CD14-positive monocyte (primary cell): ENCODE measurements around the gene LBX2. TPM values are rescaled to one million over a fixed set of nuclear protein-coding genes. Genes with fewer than 3 reads are reported as not detected.

Experiments
- DNase-seq, 3 donors: peaks; one replicate each; pipeline ENCODE4 v3.0.0-alpha.2; 2011 to 2022
- H2AFZ ChIP-seq: 2 replicates; pipeline ENCODE4 v1.6.0; 2012; ENCODE audit warnings: mild to moderate bottlenecking, low read depth, low read length, inconsistent platforms; ENCODE audit not compliant: insufficient read depth, poor library complexity, severe bottlenecking
- H3K27ac ChIP-seq, 2 donors: 1 replicate in 1 of 2; 2 replicates in 1 of 2; pipeline ENCODE4 v1.5.1; 2012 to 2013; ENCODE audit warnings: low read length in 2 of 2, control low read depth in 1 of 2, inconsistent platforms in 1 of 2, low read depth in 1 of 2, mild to moderate bottlenecking in 1 of 2
- H3K27me3 ChIP-seq, 2 donors: one replicate each; pipeline versions ENCODE4 v1.6.0 to v1.6.1; 2011 to 2013; ENCODE audit warnings: low read length in 2 of 2; ENCODE audit not compliant: control insufficient read depth in 2 of 2, insufficient read depth in 2 of 2
- H3K36me3 ChIP-seq, 2 donors: replicated peaks in 1 of 2; 1 replicate in 1 of 2; 2 replicates in 1 of 2; pipeline versions ENCODE4 v1.5.1 to v1.6.1; 2012 to 2013; ENCODE audit warnings: low read length in 2 of 2, control low read depth in 1 of 2, inconsistent platforms in 1 of 2, mild to moderate bottlenecking in 1 of 2; ENCODE audit not compliant: insufficient read depth in 2 of 2, control insufficient read depth in 1 of 2
- H3K4me1 ChIP-seq, 2 donors: 1 replicate in 1 of 2; 2 replicates in 1 of 2; pipeline versions ENCODE4 v1.5.1 to v1.6.1; 2012 to 2013; ENCODE audit warnings: low read length in 2 of 2, control low read depth in 1 of 2, inconsistent platforms in 1 of 2, mild to moderate bottlenecking in 1 of 2, moderate library complexity in 1 of 2; ENCODE audit not compliant: insufficient read depth in 2 of 2, control insufficient read depth in 1 of 2
- H3K4me2 ChIP-seq: replicated peaks from 2 replicates; pipeline ENCODE3; 2012; ENCODE audit warnings: low read length, moderate library complexity, mild to moderate bottlenecking; ENCODE audit not compliant: poor library complexity, severe bottlenecking; ENCODE audit errors: extremely low read depth
- H3K4me3 ChIP-seq, 3 experiments: fragments of 200-600 bp in 1 of 3; sonication (generic) in 1 of 3; replicated peaks in 1 of 3; 1 replicate in 2 of 3; 2 replicates in 1 of 3; pipeline ENCODE4 v1.5.1; 2011 to 2013; ENCODE audit warnings: low read length in 3 of 3, mild to moderate bottlenecking in 3 of 3, control low read depth in 2 of 3, low read depth in 2 of 3, inconsistent platforms in 1 of 3, moderate library complexity in 1 of 3
- H3K79me2 ChIP-seq: 2 replicates; pipeline ENCODE4 v1.6.0; 2012; ENCODE audit warnings: mild to moderate bottlenecking, control low read depth, inconsistent platforms, low read length, moderate library complexity; ENCODE audit not compliant: insufficient read depth
- H3K9ac ChIP-seq: 2 replicates; pipeline ENCODE4 v1.6.0; 2017; ENCODE audit warnings: low read length, mild to moderate bottlenecking; ENCODE audit not compliant: insufficient read depth, poor library complexity, severe bottlenecking
- H3K9me3 ChIP-seq, 2 donors: replicated peaks in 1 of 2; 1 replicate in 1 of 2; 2 replicates in 1 of 2; pipeline versions ENCODE4 v1.5.1 to v1.6.1; 2012 to 2013; ENCODE audit warnings: low read length in 2 of 2, control low read depth in 1 of 2; ENCODE audit not compliant: control insufficient read depth in 1 of 2, insufficient read depth in 1 of 2
- H4K20me1 ChIP-seq: 2 replicates; pipeline ENCODE4 v1.6.0; 2012; ENCODE audit warnings: mild to moderate bottlenecking, low read length, control low read depth, moderate library complexity; ENCODE audit not compliant: insufficient read depth
- H3K27ac Mint-ChIP-seq, 7 donors: one replicate each; pipeline ENCODE4 v1.8.0; 2020; ENCODE audit warnings: mild to moderate bottlenecking in 7 of 7, mixed read lengths in 7 of 7, moderate library complexity in 6 of 7, inconsistent platforms in 2 of 7
- H3K27me3 Mint-ChIP-seq, 3 donors: one replicate each; pipeline ENCODE4 v1.8.0; 2021 to 2022; ENCODE audit warnings: low read depth in 3 of 3, mild to moderate bottlenecking in 3 of 3, mixed read lengths in 3 of 3, moderate library complexity in 3 of 3, inconsistent platforms in 1 of 3
- H3K36me3 Mint-ChIP-seq, 2 donors: one replicate each; pipeline ENCODE4 v1.8.0; 2020; ENCODE audit warnings: mixed read lengths in 2 of 2, inconsistent platforms in 1 of 2, mild to moderate bottlenecking in 1 of 2
- H3K4me1 Mint-ChIP-seq: one replicate; pipeline ENCODE4 v1.8.0; 2020; ENCODE audit warnings: mild to moderate bottlenecking, mixed read lengths
- H3K4me3 Mint-ChIP-seq, 2 donors: one replicate each; pipeline ENCODE4 v1.8.0; 2020; ENCODE audit warnings: mild to moderate bottlenecking in 2 of 2, mixed read lengths in 2 of 2, moderate library complexity in 1 of 2
- H3K9me3 Mint-ChIP-seq, 7 donors: one replicate each; pipeline ENCODE4 v1.8.0; 2020 to 2022; ENCODE audit warnings: mixed read lengths in 7 of 7, mild to moderate bottlenecking in 6 of 7, moderate library complexity in 6 of 7, inconsistent platforms in 2 of 7
- CTCF ChIP-seq: fragments of 200-600 bp; IDR thresholded peaks from one replicate; pipeline ENCODE4 v1.8.0; 2022; ENCODE audit warnings: antibody characterized with exemption, mild to moderate bottlenecking
- WGBS: methylation state at CpG from one replicate; pipeline ENCODE4 v1.1.5; 2013; ENCODE audit warnings: missing lambda C conversion rate; ENCODE audit not compliant: insufficient coverage; 5-methylcytosine and 5-hydroxymethylcytosine counted together
- intact Hi-C, 2 donors: fragments of 100-400 bp; cut with micrococcal nuclease; formaldehyde crosslinking; loops; one replicate each; pipeline versions ENCODE4 v1.15.0 to v1.15.1; 2023
- polyA plus RNA-seq, 3 donors: library from polyadenylated mRNA; depleted of rRNA in 1 of 3; unstranded in 2 of 3; stranded (reverse) in 1 of 3; fragments of 300-500 nt in 2 of 3; fragments of >200 nt in 1 of 3; fragmentation: Illumina TruSeq in 2 of 3; gene quantifications; 1 replicate in 2 of 3; 2 replicates in 1 of 3; pipeline ENCODE4 v1.2.3, GENCODE V29; 2012 to 2021

Gene LBX2
- polyA plus RNA-seq, 3 donors = 0.46 to 0.76 TPM; not detected in 1

- Histone ChIP-seq H3K27me3 (peaks cover 23 to 35% of the 10 kb centered on the region in 2 donors), H4K20me1 (peaks cover 11% of the 10 kb centered on the region), H3K9ac (no peak overlapping the region), H3K4me2 (no peak overlapping the region), H3K27ac (no peak overlapping the region), H2AFZ (no peak overlapping the region), H3K79me2 (peaks cover under 1% of the 10 kb centered on the region), H3K9me3 (peaks cover 0 to 6% of the 10 kb centered on the region in 2 donors), H3K36me3 (peaks cover 11 to 17% of the 10 kb centered on the region in 2 donors), H3K4me1 (peaks cover 5 to 13% of the 10 kb centered on the region in 2 donors), H3K4me3 (no peak overlapping the region)
- no peak for DNase-seq
- Mint-ChIP-seq H3K9me3 (peaks cover 0 to 11% (median 1%) of the 10 kb centered on the region in 7 donors), H3K36me3 (peaks cover 20 to 28% of the 10 kb centered on the region in 2 donors), H3K4me1 (peaks cover 16% of the 10 kb centered on the region), H3K27ac (no peak overlapping the region), H3K27me3 (peaks cover 47 to 50% (median 49%) of the 10 kb centered on the region in 3 donors), H3K4me3 (no peak overlapping the region)
- TF ChIP-seq CTCF = no peak
- intact Hi-C loops = no loop called here
- 89% methylated on average over 3 of the region's 3 CpGs for WGBS
Measured at GRCh38 chr2:74522516-74522915, 23.1 kb upstream of the LBX2 start.

GRCh38 chr2:74516650-74517049 lies 17.2 kb upstream of the LBX2 start:
- peak overlapping the region; percentile 74 for H2AFZ ChIP-seq
- DNase-seq = no peak
- H3K36me3 Mint-ChIP-seq = peaks cover 7 to 10% of the 10 kb centered on the region in 2 donors
- peaks cover 86 to 99% (median 91%) of the 10 kb centered on the region in 3 donors for H3K27me3 Mint-ChIP-seq
- peak overlapping the region; percentile 86 for H3K4me2 ChIP-seq
- WGBS = 58% methylated on average over 10 of the region's 13 CpGs
- peak overlapping the region in 1 of 7 donors; percentile 63 for H3K27ac Mint-ChIP-seq
- TF ChIP-seq CTCF = no peak
- peaks cover 32% of the 10 kb centered on the region for H3K4me1 Mint-ChIP-seq
- no peaks in the 10 kb centered on the region for H4K20me1 ChIP-seq
- intact Hi-C loops = no loop called here
- peaks cover 2 to 26% (median 24%) of the 10 kb centered on the region in 7 donors for H3K9me3 Mint-ChIP-seq
- peaks cover 0 to 21% of the 10 kb centered on the region in 2 donors for H3K9me3 ChIP-seq
- H3K36me3 ChIP-seq = no peaks in the 10 kb centered on the region
- no peaks in the 10 kb centered on the region for H3K79me2 ChIP-seq
- peaks cover 72 to 93% of the 10 kb centered on the region in 2 donors for H3K27me3 ChIP-seq
- no peak overlapping the region for H3K27ac ChIP-seq
- peaks cover 26 to 32% of the 10 kb centered on the region in 2 donors for H3K4me1 ChIP-seq
- H3K4me3 ChIP-seq = peak overlapping the region in 2 of 3 experiments; percentile 26 to 72
- H3K9ac ChIP-seq = no peak overlapping the region
- peak overlapping the region; percentile 72 to 93 for H3K4me3 Mint-ChIP-seq
